Measurements from ENCODE around the gene WDR83. TPM values are rescaled to one million over a fixed set of nuclear protein-coding genes. Genes with fewer than 3 reads are reported as not detected.
"Not testable (repeated sequence)": the region's sequence is repeated elsewhere in the genome, so short reads cannot be mapped to it uniquely, and the experiment has no call there.

WDR83 gene
- total RNA-seq, 1 donor from 2014 or later = 7.2 TPM

GRCh38 chr19:12681074-12681987 lies 14.7 kb downstream of the WDR83 start, which contains the start of gene DHPS:
Gene DHPS, minus strand, starts transcription at chr19:12681880. Its CDS starts 114 bp downstream, at chr19:12681766.
- peak; percentile 93 for DNase-seq (ENCODE audit: low spot score)

DNA sequence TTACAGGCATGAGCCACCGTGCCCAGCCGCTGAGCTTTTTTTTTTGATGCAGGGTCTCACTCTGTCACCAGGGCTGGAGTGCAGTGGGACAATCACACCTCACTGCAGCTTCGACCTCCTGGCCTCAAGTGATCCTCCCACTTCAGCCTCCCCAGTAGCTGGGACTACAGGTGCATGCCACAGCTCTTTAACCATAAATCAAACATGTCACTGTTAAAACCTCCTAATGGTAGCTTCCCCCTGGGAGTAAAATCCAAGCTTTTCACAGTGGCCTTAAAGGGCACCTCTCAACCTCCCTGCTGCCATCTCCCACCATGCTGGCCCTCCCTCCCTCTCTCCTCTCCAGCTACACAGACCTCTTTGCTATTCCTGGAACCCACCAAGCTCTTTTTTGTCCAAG lies 19.2 kb downstream of the WDR83 start:
- DNase-seq (ENCODE audit: low spot score) = no peak

DNA sequence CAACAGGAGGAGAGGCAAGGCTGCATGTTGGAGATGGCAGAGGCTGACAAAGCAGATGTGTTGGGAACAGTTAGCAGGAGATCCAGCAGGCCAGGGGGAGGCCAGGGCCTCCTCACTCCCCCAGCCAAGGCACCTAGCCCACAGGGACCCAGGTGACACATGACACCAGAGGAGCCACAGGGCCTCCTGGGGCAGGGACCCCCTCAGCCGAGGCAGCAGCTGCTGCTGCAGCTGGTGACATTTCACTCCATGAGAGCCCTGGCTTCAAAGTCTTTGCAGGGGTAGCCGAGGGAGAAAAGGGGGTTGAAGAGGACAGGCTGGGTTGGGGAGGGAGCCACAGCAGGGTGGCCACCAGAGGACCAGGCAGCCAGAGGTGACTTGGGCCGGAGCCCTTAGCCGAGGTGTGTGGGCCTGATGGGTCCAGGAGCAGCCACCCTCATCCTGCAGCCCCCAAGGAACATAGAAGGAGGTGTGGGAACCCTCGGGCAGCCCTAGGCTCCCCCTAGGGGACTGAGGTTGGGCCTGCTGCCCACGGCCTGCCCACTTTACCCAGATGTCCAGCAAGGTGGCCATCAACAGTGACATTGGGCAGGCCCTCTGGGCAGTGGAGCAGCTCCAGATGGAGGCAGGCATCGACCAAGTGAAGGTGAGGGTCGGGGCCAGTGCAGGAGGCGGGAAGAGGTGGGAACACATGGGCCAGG lies 21.0 kb downstream of the WDR83 start, which contains the start of gene GNG14:
Gene GNG14, plus strand, starts transcription at position 503 of the 701 bp plus-strand sequence. Its CDS starts 51 bp downstream, at position 554.
- DNase-seq (ENCODE audit: low spot score) = no peak

DNA sequence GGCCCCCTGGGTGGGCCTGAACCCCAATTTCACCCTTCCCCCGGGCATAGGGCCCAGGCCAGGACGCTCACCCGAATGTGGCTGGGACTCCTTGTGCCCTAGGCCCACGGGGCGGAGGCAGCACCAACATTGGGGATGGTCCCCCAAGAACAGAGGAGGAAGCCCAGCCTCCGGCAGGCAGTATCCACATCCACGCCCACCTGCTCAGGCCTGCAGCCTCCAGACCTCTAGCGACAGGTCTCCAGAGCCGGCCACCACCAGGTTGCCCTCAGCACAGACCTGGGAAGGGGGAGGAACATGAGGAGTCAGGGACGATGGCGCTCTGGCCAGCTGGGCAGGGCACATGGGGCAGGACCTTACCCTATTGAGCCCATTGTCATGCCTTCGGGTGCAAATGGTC lies 22.4 kb downstream of the WDR83 start:
- no peak for DNase-seq (ENCODE audit: low spot score)

GRCh38 chr19:12689581-12690216 lies 23.1 kb downstream of the WDR83 start:
- no peak for DNase-seq (ENCODE audit: low spot score)

DNA sequence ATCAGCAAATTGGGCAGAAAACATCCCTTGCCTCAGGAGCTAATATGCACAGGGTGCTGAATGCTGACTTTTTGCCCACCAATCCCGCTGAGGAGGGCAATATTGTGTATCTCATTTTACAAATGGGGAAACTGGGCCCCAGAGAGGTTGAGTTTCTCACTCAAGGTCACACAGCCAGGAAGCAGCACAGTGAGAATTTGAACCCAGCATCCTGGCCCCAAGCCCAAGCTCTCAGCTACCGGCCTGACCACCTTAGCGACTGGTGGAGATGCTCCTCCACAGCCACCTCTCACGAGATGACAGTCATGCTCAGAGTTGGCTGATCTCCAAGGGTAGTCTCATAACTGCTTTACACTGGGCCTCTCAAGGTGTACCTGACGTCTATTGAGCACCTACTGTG lies 26.4 kb downstream of the WDR83 start:
- no peak for DNase-seq (ENCODE audit: low spot score)

- no peak for DNase-seq (ENCODE audit: low spot score)
Observed at GRCh38 chr19:12694641-12695040, 28.0 kb downstream of the WDR83 start.

DNA sequence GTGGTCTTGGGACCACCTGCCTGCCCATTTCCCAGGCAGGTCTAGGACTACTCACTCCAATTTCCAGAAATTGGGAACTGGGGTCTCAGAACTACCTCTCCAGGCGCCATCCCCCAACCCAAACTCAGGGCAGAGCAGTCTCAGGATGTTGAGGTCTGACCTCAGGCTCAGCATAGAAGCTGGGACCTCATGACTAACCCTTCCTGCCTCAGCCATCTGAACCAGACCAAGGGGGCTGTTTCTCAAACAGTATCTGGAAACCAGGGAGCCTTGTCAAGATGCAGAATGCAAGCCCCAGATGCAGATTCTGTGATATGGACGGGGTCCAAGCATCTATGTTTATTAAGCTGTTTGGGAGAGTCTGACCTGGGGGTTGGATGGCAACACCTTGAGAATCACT lies 28.5 kb downstream of the WDR83 start:
- DNase-seq (ENCODE audit: low spot score) = no peak

GRCh38 chr19:12695514-12695913 lies 28.9 kb downstream of the WDR83 start:
- DNase-seq (ENCODE audit: low spot score) = no peak

- DNase-seq (ENCODE audit: low spot score) = no peak
Observed at GRCh38 chr19:12695997-12696365, 29.4 kb downstream of the WDR83 start.

DNA sequence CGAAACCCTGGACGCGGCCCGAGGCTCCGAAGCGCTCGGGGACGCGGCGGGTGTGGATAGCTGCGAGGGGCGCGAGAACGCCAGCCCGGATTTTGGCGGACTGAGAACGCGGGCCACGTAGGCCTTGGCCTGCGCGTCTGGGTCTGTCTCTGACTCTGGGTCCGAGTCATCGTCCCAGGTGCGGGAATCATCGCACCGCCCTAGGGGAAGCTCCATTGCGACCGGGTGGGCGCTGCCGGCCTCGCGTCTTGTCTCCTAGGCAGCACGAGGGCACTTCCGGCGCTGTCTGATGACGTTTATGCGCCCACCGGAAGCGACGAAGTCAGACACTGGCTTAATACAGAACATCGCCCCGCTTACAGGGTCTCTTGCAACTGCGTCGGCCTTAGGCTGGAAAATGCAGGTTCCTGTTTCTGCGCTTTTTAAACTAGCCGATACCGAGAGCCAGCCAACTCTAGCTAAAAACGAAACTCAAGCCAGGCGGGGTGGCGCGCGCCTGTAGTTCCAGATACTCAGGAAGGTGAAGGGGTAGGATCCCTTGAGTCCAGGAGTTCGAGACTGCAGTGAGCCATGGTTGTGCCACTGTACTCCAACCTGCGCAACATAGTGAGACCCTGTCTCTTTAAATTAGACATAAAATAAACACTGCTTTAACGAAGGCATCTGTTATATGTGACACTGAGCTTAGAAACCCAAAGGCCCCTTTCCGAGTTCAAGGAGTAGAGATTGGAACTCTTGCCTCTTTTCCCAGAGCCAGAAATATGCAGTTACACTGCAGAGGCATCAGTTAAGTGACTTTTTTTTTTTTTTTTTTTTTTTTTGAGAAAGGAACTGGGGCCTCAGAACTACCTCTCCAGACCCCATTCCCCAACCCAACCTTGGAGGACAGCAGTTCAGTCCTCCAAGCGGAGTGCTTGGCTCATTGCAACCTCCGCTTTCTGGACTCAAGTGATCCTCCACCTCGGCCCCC lies 30.0 kb downstream of the WDR83 start, which contains the start of gene FBXW9:
Gene FBXW9, minus strand, starts transcription at position 266 of the 970 bp plus-strand sequence. Its CDS starts 50 bp downstream, at position 216.
- peak; percentile 98 for DNase-seq (ENCODE audit: low spot score)

DNA sequence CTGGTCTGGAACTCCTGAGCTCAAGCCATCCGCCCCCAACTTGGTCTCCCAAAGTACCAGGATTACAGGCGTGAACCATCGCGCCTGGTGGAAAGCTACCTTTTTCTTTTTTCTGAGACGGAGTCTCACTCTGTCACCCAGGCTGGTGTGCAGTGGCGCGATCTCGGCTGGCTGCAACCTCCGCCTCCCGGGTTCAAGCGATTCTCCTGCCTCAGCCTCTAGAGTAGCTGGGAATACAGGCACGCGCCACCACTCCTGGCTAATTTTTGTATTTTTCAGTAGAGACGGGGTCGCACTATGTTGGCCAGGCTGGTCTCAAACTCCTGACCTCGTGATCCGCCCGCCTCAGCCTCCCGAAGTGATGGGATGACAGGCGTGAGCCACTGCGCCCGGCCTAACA lies 30.8 kb downstream of the WDR83 start:
- not testable (repeated sequence) for DNase-seq (ENCODE audit: low spot score)

GRCh38 chr19:12698138-12698537 lies 31.5 kb downstream of the WDR83 start:
- no peak for DNase-seq (ENCODE audit: low spot score)

DNA sequence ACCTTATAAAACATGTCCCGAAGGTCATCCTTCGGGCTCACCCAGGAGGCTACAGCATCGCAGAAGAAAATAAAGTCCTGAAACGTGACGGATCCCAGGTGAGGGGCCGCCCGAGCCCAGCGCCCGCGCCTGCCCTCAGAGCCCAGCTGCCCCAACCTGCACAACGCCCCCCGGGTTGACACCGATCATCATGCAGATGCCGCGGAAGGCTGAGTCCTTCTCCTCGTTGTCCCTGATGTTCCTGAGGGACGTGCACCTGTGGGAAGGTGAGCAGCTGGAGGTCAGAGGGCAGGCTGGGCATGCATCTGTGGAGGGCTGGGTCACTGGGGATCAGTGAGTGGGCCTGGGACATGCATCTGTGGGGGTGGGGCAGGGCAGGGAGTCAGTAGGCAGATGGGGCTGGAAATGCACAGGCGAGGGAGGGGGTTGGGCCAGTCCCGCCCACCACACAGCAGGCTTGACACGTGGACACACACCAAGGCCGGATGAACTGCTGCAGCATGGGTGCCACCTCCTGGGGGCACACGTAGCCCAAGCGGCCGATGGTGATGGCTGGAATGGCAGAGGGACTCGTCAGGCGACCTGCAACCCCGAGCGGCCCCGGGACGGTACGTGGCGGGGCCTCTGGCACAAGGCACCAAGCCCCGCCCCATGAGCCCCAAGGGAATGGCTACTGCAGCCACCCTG lies 35.1 kb downstream of the WDR83 start:
- DNase-seq (ENCODE audit: low spot score) = no peak

DNA sequence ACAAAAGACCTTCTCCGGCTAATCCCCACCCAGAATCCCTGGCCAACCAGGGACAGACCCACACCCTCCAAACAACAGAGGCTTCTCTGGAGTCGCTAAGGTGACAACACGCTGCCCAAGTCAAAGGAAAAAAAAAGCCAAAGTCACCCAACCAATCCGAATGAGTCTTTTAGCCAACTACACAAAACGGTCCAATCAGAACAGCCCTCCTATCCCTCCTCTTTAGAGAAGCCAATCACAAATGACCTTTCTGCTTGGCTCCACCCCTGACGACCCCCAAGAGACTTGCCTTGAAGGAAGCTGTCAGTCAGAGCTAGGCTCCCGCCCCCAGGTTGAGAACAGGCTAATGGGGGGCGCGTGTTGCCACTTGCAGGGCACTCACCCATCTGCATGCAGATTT lies 36.4 kb downstream of the WDR83 start:
- DNase-seq (ENCODE audit: low spot score) = no peak

DNA sequence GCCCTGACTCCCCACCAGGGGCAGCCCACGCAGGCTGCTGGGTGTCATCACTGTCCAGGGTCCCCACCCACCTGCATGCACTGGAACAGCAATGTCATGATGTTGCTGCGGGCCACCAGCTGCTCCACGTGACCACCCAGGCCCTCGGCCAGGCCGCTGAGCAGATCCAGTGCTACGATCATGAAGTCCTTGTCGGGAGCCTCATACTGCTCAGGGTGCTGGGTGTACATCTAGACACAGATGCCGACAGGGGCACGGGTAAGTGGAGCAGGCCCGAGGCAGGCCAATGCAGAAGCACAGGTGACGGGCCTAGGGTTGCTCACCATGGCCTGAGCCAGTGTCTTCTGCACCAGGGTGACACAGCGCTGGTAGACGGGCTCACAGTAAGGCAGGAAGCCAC lies 38.6 kb downstream of the WDR83 start:
- DNase-seq (ENCODE audit: low spot score) = no peak

DNA sequence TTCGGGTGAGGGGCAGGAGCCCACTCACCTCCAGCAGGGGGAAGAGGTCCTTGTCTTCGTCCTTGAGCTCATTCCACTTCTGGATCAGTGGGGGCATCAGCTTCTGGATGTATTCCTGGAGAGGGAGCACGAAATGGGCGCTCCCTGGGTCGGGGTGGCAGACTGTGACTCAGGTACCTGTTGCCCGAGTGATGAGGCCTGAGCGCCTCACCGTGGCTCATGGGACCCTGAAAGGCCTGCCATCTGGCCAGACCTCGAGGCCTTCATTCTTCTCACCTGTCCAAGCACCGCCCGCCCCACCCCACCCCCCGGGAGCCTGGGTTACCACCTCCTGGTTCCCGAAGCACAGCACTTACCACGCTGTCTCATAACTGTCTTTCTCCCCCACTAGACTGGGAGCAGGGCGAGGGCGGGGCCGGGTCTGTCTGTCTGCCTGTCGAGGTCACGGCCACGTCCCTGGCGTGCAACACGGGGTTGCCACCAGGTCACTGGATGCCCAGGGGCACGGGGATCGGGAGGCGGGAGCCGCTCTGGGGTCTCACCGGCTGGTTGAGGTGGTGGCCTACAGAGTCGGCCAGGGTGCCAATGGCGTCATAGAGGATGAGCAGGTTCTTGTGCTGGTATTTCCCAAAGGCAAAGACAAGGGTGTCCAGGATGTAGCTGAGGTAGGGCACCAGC lies 39.2 kb downstream of the WDR83 start:
- no peak for DNase-seq (ENCODE audit: low spot score)

- no peak for DNase-seq (ENCODE audit: low spot score)
Observed at GRCh38 chr19:12706332-12706718, 39.7 kb downstream of the WDR83 start.

DNA sequence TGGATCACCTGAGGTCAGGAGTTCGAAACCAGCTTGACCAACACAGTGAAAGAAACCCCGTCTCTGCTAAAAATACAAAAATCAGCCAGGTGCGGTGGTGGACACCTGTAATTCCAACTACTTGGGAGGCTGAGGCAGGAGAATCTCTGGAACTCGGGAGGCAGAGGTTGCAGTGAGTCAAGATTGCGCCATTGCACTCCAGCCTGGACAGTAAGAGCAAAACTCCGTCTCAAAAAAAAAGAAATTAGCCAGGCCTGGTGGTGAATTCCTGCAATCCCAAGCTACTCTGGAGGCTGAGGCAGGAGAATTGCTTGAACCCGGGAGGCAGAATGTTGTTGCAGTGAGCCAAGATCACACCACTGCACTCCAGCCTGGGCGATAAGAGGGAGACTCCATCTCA lies 42.0 kb downstream of the WDR83 start:
- no peak for DNase-seq (ENCODE audit: low spot score)

Data from mesenteric fat pad (tissue), 1 donor.